Adipocyte (in vitro differentiated cells): Measurements from ENCODE around the gene SIGLEC6.

Experiments used
- DNase-seq: peaks from one replicate; pipeline ENCODE4 v3.0.0-alpha.2; 2015; ENCODE audit warnings: low read depth
- H3K27me3 ChIP-seq: replicated peaks from 2 replicates; pipeline ENCODE4 v1.7.0; 2013; ENCODE audit warnings: mild to moderate bottlenecking, low read length, moderate library complexity; ENCODE audit not compliant: control insufficient read depth, insufficient read depth
- H3K36me3 ChIP-seq: 2 replicates; pipeline ENCODE4 v1.7.0; 2013; ENCODE audit warnings: low read length, mild to moderate bottlenecking, moderate library complexity; ENCODE audit not compliant: control insufficient read depth, insufficient read depth, severe bottlenecking
- H3K4me1 ChIP-seq: 2 replicates; pipeline ENCODE4 v1.7.0; 2013; ENCODE audit warnings: mild to moderate bottlenecking, low read length, moderate library complexity; ENCODE audit not compliant: control insufficient read depth, insufficient read depth
- H3K4me3 ChIP-seq: 2 replicates; pipeline ENCODE4 v1.7.0; 2013; ENCODE audit warnings: mild to moderate bottlenecking, low read length, moderate library complexity
- H3K9ac ChIP-seq: 2 replicates; pipeline ENCODE4 v1.7.0; 2013; ENCODE audit warnings: mild to moderate bottlenecking, low read length, moderate library complexity
- H3K9me3 ChIP-seq: 2 replicates; pipeline ENCODE4 v1.7.0; 2013; ENCODE audit warnings: mild to moderate bottlenecking, low read length, moderate library complexity; ENCODE audit not compliant: control insufficient read depth

The SIGLEC6 gene

GRCh38 chr19:51531349-51532315 is at the start of gene SIGLEC6:
SIGLEC6 (minus strand) TSS chr19:51531670; CDS start chr19:51531648, 22 bp downstream.
- peaks cover 6% of the 10 kb centered on the region for H3K9me3 ChIP-seq
- H3K9ac ChIP-seq, result no peak within 1 kb of the TSS
- no peaks in the 10 kb centered on the region for H3K4me1 ChIP-seq
- no peaks in the 10 kb centered on the region for H3K36me3 ChIP-seq
- peaks cover 16% of the 10 kb centered on the region for H3K27me3 ChIP-seq
- no peak for DNase-seq
- no peak within 1 kb of the TSS for H3K4me3 ChIP-seq

- Histone ChIP-seq H3K4me3 (no peak overlapping the region), H3K9me3 (no peaks in the 10 kb centered on the region), H3K27me3 (no peaks in the 10 kb centered on the region), H3K4me1 (peaks cover 17% of the 10 kb centered on the region), H3K36me3 (peaks cover 39% of the 10 kb centered on the region), H3K9ac (no peak overlapping the region)
- no peak for DNase-seq
Observed at GRCh38 chr19:51576850-51577249, 45.4 kb upstream of the SIGLEC6 start.

- no peak for DNase-seq
- H3K4me3 ChIP-seq, result peak overlapping the region; percentile 96
- H3K9me3 ChIP-seq, result no peaks in the 10 kb centered on the region
- H3K36me3 ChIP-seq, result peaks cover 24% of the 10 kb centered on the region
- no peak overlapping the region for H3K9ac ChIP-seq
- H3K27me3 ChIP-seq, result peaks cover 2% of the 10 kb centered on the region
- peaks cover 20% of the 10 kb centered on the region for H3K4me1 ChIP-seq
Observed at GRCh38 chr19:51573331-51573730, 41.9 kb upstream of the SIGLEC6 start.

- Histone ChIP-seq H3K9ac (no peak overlapping the region), H3K4me1 (peaks cover 20% of the 10 kb centered on the region), H3K9me3 (no peaks in the 10 kb centered on the region), H3K27me3 (peaks cover 2% of the 10 kb centered on the region), H3K4me3 (peak overlapping the region; percentile 96), H3K36me3 (peaks cover 24% of the 10 kb centered on the region)
- DNase-seq, result peak; percentile 5
Observed at GRCh38 chr19:51572908-51573307, 41.4 kb upstream of the SIGLEC6 start.

GRCh38 chr19:51572410-51572809 is 40.9 kb upstream of the SIGLEC6 start:
- Histone ChIP-seq H3K9me3 (no peaks in the 10 kb centered on the region), H3K36me3 (peaks cover 24% of the 10 kb centered on the region), H3K4me3 (peak overlapping the region; percentile 96), H3K9ac (peak overlapping the region; percentile 85), H3K4me1 (peaks cover 20% of the 10 kb centered on the region), H3K27me3 (peaks cover 2% of the 10 kb centered on the region)
- DNase-seq, result no peak

- Histone ChIP-seq H3K9me3 (no peaks in the 10 kb centered on the region), H3K9ac (peak overlapping the region; percentile 85), H3K36me3 (peaks cover 24% of the 10 kb centered on the region), H3K4me1 (peaks cover 20% of the 10 kb centered on the region), H3K4me3 (peak overlapping the region; percentile 96), H3K27me3 (peaks cover 2% of the 10 kb centered on the region)
- peak; percentile 40 for DNase-seq
Observed at GRCh38 chr19:51571599-51571998, 40.1 kb upstream of the SIGLEC6 start.

GRCh38 chr19:51570962-51571575 is 39.6 kb upstream of the SIGLEC6 start, which contains the start of gene ZNF175:
ZNF175 (plus strand) TSS chr19:51571283; CDS start chr19:51573330, 2,047 bp downstream.
- Histone ChIP-seq H3K27me3 (peaks cover 3% of the 10 kb centered on the region), H3K4me3 (peak within 1 kb of the TSS; percentile 96), H3K4me1 (peaks cover 20% of the 10 kb centered on the region), H3K9ac (peak within 1 kb of the TSS; percentile 85), H3K36me3 (peaks cover 24% of the 10 kb centered on the region), H3K9me3 (no peaks in the 10 kb centered on the region)
- DNase-seq, result peak; percentile 99

- Histone ChIP-seq H3K9ac (no peak overlapping the region), H3K27me3 (peaks cover 14% of the 10 kb centered on the region), H3K4me1 (peaks cover 20% of the 10 kb centered on the region), H3K4me3 (no peak overlapping the region), H3K36me3 (peaks cover 5% of the 10 kb centered on the region), H3K9me3 (no peaks in the 10 kb centered on the region)
- no peak for DNase-seq
Observed at GRCh38 chr19:51568456-51568855, 37.0 kb upstream of the SIGLEC6 start.

GRCh38 chr19:51567583-51567982 is 36.1 kb upstream of the SIGLEC6 start:
- H3K27me3 ChIP-seq, result peaks cover 14% of the 10 kb centered on the region
- no peak overlapping the region for H3K4me3 ChIP-seq
- H3K4me1 ChIP-seq, result peaks cover 11% of the 10 kb centered on the region
- DNase-seq, result no peak
- H3K9me3 ChIP-seq, result no peaks in the 10 kb centered on the region
- no peak overlapping the region for H3K9ac ChIP-seq
- H3K36me3 ChIP-seq, result no peaks in the 10 kb centered on the region

- H3K4me3 ChIP-seq, result no peak overlapping the region
- no peaks in the 10 kb centered on the region for H3K9me3 ChIP-seq
- peaks cover 1% of the 10 kb centered on the region for H3K4me1 ChIP-seq
- DNase-seq, result no peak
- no peak overlapping the region for H3K9ac ChIP-seq
- peaks cover 14% of the 10 kb centered on the region for H3K27me3 ChIP-seq
- no peaks in the 10 kb centered on the region for H3K36me3 ChIP-seq
Observed at GRCh38 chr19:51566489-51567100, 35.1 kb upstream of the SIGLEC6 start.

- no peak overlapping the region for H3K9ac ChIP-seq
- no peak for DNase-seq
- no peaks in the 10 kb centered on the region for H3K4me1 ChIP-seq
- H3K27me3 ChIP-seq, result peaks cover 14% of the 10 kb centered on the region
- H3K36me3 ChIP-seq, result no peaks in the 10 kb centered on the region
- no peaks in the 10 kb centered on the region for H3K9me3 ChIP-seq
- H3K4me3 ChIP-seq, result no peak overlapping the region
Observed at GRCh38 chr19:51565583-51565982, 34.1 kb upstream of the SIGLEC6 start.
